Testis (tissue), 3 donors: ENCODE measurements around the gene ABHD11. TPM values are rescaled to one million over a fixed set of nuclear protein-coding genes. Genes with fewer than 3 reads are reported as not detected.
A peak's percentile ranks its signal among the peaks of the same experiment; 100 is the strongest.

Source experiments
- DNase-seq: peaks from one replicate; pipeline ENCODE4 v3.0.0-alpha.2; 2019
- H3K27ac ChIP-seq, 2 donors: fragments of 200-600 bp; sonication (generic); one replicate each; pipeline ENCODE4 v1.5.1; 2019
- H3K27me3 ChIP-seq: fragments of 200-600 bp; sonication (generic); one replicate; pipeline ENCODE4 v1.5.1; 2019
- H3K36me3 ChIP-seq: fragments of 200-600 bp; sonication (generic); one replicate; pipeline ENCODE4 v1.5.1; 2017; ENCODE audit warnings: low read depth; ENCODE audit errors: missing control alignments
- H3K4me1 ChIP-seq: fragments of 200-600 bp; sonication (generic); one replicate; pipeline ENCODE4 v1.5.1; 2019
- H3K4me3 ChIP-seq, 2 donors: fragments of 200-600 bp; sonication (generic); one replicate each; pipeline ENCODE4 v1.5.1; 2017 to 2019
- H3K9me3 ChIP-seq: fragments of 200-600 bp; sonication (generic); one replicate; pipeline ENCODE4 v1.5.1; 2017
- POLR2A ChIP-seq: fragments of 450-650 bp; IDR thresholded peaks from one replicate; pipeline ENCODE4 v1.6.1; 2017; ENCODE audit warnings: antibody characterized with exemption, mild to moderate bottlenecking, moderate library complexity
- WGBS, 2 donors: methylation state at CpG; one replicate each; pipeline ENCODE4 v1.1.5; 2018; 5-methylcytosine and 5-hydroxymethylcytosine counted together
- intact Hi-C: fragments of 100-400 bp; cut with DNase I; formaldehyde crosslinking; loops from one replicate; pipeline ENCODE4 v1.15.1; 2023; ENCODE audit warnings: low total_unique reads
- polyA plus RNA-seq: library from polyadenylated mRNA; stranded (reverse); fragments of 350-450 nt; fragmentation: Illumina TruSeq; extraction: RNeasy Lipid Tissue Mini Kit (QIAGEN cat#74804); gene quantifications from one replicate; pipeline ENCODE4 v1.2.3, GENCODE V29; 2014; ENCODE audit warnings: low read depth, low replicate concordance; ENCODE audit not compliant: insufficient read depth
- total RNA-seq, 2 donors: library from RNA; depleted of rRNA; stranded (reverse); fragments of >200 nt; gene quantifications; one replicate each; pipeline ENCODE4 v1.2.3, GENCODE V29; 2016
- TF ChIP-seq, protein P1 (sequence below), 3 experiments: fragments of 450-650 bp in 2 of 3; fragments of 200-600 bp in 1 of 3; sonication (generic) in 1 of 3; IDR thresholded peaks; one replicate each; pipeline ENCODE4 v1.5.1; 2016 to 2019; ENCODE audit warnings: antibody characterized with exemption in 3 of 3, mild to moderate bottlenecking in 2 of 3, moderate library complexity in 1 of 3

ABHD11 gene
- total and polyA plus RNA-seq, 3 donors from 2014 or later, result 21.6 to 33.1 (median 29.0) TPM

DNA sequence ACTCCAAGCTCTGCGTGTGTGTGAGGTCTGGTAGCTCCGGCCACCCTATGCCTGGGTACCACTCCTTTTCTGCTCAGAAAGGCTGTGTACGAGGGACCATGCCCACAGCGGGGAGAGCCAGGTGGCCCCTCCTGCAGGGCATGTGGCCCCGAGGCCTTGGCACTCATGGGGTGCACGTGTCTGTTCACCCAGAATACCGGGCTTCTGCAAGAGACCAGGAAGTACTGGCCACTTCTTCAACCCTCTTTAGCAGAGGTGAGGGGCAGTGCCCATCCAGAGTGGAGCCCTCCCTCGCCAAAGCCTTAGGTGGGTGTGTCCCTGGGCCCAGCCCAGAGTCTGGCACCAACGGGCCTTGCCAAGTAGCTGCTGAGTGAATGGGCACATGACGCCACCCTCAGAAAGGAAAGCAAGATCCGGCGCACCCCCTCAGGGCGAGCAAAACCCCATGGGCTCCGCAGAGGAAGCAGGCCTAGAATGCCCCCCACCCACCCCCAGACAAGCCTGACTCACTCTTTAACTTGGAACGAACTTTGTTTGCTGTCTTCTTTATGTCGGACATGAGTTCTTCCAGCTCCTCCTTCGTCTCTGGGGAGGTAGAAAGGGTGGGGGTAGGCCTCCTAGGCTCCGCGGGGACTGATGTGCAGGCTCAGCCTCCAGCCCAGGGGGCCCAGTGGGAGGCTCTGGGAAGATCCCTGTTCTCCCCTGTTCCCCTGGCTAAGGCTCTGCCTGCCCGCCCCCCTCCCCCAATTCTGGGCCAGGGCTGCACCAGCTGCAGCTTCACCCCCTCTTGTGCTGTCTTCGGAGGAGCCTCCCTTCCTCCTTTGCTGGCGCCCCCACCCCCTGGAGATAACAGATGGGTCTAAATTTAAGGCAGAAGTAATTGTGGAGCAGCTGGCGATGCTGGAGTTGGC lies 33.7 kb downstream of the ABHD11 start:
- WGBS, 2 donors, result 79 to 82% methylated on average over 12 to 23 of the region's 23 CpGs
- no peak for TF ChIP-seq POLR2A
- TF ChIP-seq, protein P1, sequence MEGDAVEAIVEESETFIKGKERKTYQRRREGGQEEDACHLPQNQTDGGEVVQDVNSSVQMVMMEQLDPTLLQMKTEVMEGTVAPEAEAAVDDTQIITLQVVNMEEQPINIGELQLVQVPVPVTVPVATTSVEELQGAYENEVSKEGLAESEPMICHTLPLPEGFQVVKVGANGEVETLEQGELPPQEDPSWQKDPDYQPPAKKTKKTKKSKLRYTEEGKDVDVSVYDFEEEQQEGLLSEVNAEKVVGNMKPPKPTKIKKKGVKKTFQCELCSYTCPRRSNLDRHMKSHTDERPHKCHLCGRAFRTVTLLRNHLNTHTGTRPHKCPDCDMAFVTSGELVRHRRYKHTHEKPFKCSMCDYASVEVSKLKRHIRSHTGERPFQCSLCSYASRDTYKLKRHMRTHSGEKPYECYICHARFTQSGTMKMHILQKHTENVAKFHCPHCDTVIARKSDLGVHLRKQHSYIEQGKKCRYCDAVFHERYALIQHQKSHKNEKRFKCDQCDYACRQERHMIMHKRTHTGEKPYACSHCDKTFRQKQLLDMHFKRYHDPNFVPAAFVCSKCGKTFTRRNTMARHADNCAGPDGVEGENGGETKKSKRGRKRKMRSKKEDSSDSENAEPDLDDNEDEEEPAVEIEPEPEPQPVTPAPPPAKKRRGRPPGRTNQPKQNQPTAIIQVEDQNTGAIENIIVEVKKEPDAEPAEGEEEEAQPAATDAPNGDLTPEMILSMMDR (IDR thresholded peaks at IDR 0.05), result no peak
- no peak for DNase-seq
- H3K4me1 ChIP-seq, result peaks cover 10% of the 10 kb centered on the region
- H3K9me3 ChIP-seq, result no peaks in the 10 kb centered on the region
- H3K36me3 ChIP-seq, result no peaks in the 10 kb centered on the region
- H3K27ac ChIP-seq, result no peak overlapping the region
- no peak overlapping the region for H3K4me3 ChIP-seq
- intact Hi-C loops, result no loop called here
- H3K27me3 ChIP-seq, result no peaks in the 10 kb centered on the region

DNA sequence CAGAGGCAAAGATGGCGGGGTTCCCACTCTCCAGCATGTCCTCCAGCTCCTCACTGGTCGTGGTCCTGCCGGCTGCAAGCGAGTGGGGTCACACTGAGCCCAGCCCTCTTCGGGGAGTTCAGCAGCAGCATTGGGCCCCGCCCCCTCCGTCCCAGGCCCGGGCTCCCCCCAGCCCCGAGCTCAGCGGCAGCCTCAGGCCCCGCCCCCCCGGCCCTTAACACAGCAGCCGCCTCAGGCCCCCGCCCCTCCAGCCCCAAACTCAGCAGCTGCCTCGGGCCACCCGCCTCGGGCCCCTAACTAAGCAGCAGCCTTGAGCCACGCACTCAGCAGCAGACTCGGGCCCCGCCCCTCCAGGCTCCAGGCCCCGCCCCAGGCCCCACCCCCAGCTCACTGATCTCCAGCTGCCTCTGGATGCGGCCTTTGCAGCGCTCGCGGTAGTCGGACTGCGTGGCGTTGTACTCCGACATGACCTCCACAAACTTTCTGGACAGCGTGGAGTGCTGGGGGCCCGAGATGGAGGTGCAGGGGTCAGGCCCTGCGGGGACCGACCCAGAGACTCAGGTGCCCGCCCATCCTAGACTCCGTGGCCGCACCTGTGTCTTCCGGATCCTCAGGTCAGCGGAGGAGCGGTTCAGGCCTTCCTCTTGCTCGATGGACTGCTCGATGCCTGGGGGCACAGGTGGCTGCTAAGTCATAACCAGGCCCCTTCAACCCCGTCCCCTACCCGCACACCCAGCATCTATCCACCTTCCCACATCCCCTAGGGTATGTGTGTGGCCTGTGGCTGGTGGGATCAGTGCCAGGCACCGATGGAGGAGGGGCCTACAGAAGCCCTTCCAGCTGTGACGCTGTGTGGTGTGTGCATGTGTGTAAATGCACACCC lies 34.6 kb downstream of the ABHD11 start:
- Histone ChIP-seq H3K9me3 (no peaks in the 10 kb centered on the region), H3K4me1 (peaks cover 10% of the 10 kb centered on the region), H3K4me3 (peak overlapping the region; percentile 1 to 43), H3K36me3 (no peaks in the 10 kb centered on the region), H3K27me3 (no peaks in the 10 kb centered on the region), H3K27ac (peak overlapping the region in 1 of 2 donors; percentile 8)
- intact Hi-C loops, result no loop called here
- peak; percentile 77 for DNase-seq
- WGBS, 2 donors, result 31 to 43% methylated on average over 6 to 37 of the region's 45 CpGs
- TF ChIP-seq POLR2A, result no peak
- TF ChIP-seq, protein P1 (IDR thresholded peaks at IDR 0.05), result no peak

DNA sequence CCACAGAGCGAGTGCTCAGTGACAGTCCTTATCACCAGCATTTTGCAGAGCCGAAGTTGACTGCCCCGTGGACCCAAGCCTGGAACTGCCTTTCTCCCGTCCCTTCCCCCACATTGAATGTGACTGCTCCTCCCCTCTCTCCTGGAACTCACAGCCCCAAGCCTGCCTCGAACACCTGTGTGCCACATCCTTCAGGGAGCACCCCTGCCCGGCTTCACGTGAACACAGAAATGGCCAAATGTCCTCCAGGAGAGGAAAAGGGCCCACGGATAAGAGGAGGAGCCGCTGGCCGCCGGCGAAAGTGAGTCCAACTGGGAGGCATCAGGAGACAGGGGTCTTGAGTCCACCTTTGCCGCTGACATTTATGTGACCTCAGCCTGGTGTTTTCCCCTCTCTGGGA lies 35.4 kb downstream of the ABHD11 start:
- 59 to 61% methylated on average over 9 to 13 of the region's 13 CpGs for WGBS, 2 donors

DNA sequence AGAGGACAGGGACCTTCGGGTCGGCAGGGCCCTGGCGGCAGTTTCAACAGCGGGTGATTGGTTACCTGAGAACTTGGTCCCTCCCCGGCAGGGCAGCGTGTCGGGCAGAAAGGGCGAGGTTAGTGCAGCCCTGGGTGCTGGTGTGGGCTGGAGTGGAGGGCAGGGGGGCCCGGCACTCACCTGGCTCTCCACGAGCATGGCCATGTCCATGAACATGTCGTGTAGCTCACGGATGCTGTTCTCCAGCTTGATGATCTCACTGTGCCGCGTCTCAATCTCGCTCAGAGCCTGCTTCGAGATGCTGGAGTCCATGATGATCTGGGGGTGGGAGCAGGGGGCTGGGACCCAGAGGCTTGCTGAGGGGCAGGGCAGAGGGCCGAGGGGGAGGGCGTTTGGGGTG lies 35.9 kb downstream of the ABHD11 start:
- intact Hi-C loops, result no loop called here
- no peaks in the 10 kb centered on the region for H3K27me3 ChIP-seq
- H3K27ac ChIP-seq, result no peak overlapping the region
- no peak overlapping the region for H3K4me3 ChIP-seq
- H3K4me1 ChIP-seq, result peaks cover 10% of the 10 kb centered on the region
- WGBS, 2 donors, result 92 to 94% methylated on average over 12 to 18 of the region's 18 CpGs
- no peak for DNase-seq
- TF ChIP-seq, protein P1 (IDR thresholded peaks at IDR 0.05), result no peak
- no peak for TF ChIP-seq POLR2A
- no peaks in the 10 kb centered on the region for H3K9me3 ChIP-seq
- H3K36me3 ChIP-seq, result no peaks in the 10 kb centered on the region

More for the DNA sequence above, 35.4 kb downstream of the ABHD11 start:
- Histone ChIP-seq H3K4me3 (peak overlapping the region in 1 of 2 donors; percentile 43), H3K27me3 (no peaks in the 10 kb centered on the region), H3K9me3 (no peaks in the 10 kb centered on the region), H3K27ac (peak overlapping the region in 1 of 2 donors; percentile 8), H3K36me3 (no peaks in the 10 kb centered on the region), H3K4me1 (peaks cover 10% of the 10 kb centered on the region)
- intact Hi-C loops, result no loop called here
- DNase-seq, result no peak
- TF ChIP-seq, protein P1 (IDR thresholded peaks at IDR 0.05), result no peak
- TF ChIP-seq POLR2A, result no peak
